HepG2 (cell line): ENCODE results near the gene DAB1. TPM values are rescaled to one million over a fixed set of nuclear protein-coding genes. Genes with fewer than 3 reads are reported as not detected.

Source experiments
- ATAC-seq: fragments of 200-7000 bp; cut with Tn5 transposase; 3 replicates; pipeline ENCODE4 v1.9.1; 2020; ENCODE audit warnings: mild to moderate bottlenecking, moderate library complexity
- BruUV-seq: library from RNA; stranded (reverse); fragments of 400-500 nt; replicated peaks from 2 replicates; lab custom pipeline; 2021; lab: Mats Ljungman, UMichigan
- CTCF ChIA-PET: fragments of 300-600 bp; formaldehyde crosslinking; extraction: SDS; loops from one replicate; lab custom pipeline; 2021; ENCODE audit warnings: low total read pairs, inconsistent platforms, low intra/inter-chr PET ratio; lab: Yijun Ruan, JAX
- POLR2A ChIA-PET: fragments of 350-600 bp; sonication (Branson Sonifier 250); formaldehyde crosslinking; loops from one replicate; lab custom pipeline; 2020; ENCODE audit warnings: antibody characterized with exemption, inconsistent platforms; lab: Yijun Ruan, JAX
- DNase-seq: peaks from one replicate; pipeline ENCODE4 v3.0.0-alpha.2; 2015; ENCODE audit warnings: low spot score
- FAIRE-seq: peaks from 3 replicates; lab custom pipeline; 2011; peaks lifted over from hg19 to GRCh38; lab: Jason Lieb, UNC
- H2AFZ ChIP-seq: one replicate; pipeline ENCODE4 v1.6.1; 2011; ENCODE audit warnings: low read length, inconsistent platforms
- H3K27ac ChIP-seq: fragments of 300-600 bp; 3 replicates; pipeline ENCODE4 v1.8.0; 2011; ENCODE audit warnings: mixed run types, mild to moderate bottlenecking, mixed read lengths, low read length, inconsistent platforms; ENCODE audit not compliant: insufficient read depth; ENCODE audit errors: extremely low read length
- H3K27me3 ChIP-seq, 2 experiments: fragments of 200-600 bp in 1 of 2; 2 replicates in 1 of 2; 3 replicates in 1 of 2; pipeline versions ENCODE4 v1.6.0 to v1.8.0; 2011; ENCODE audit warnings: low read length in 2 of 2, mild to moderate bottlenecking in 2 of 2, moderate library complexity in 2 of 2, inconsistent platforms in 1 of 2; ENCODE audit not compliant: insufficient read depth in 2 of 2, control insufficient read depth in 1 of 2
- H3K36me3 ChIP-seq, 2 experiments: fragments of 200-600 bp in 1 of 2; replicated peaks in 1 of 2; 2 replicates in 1 of 2; 3 replicates in 1 of 2; pipeline versions ENCODE4 v1.5.1 to v1.8.0; 2011; ENCODE audit warnings: low read length in 2 of 2, inconsistent platforms in 1 of 2; ENCODE audit not compliant: insufficient read depth in 2 of 2, control insufficient read depth in 1 of 2
- H3K4me1 ChIP-seq: 2 replicates; pipeline ENCODE4 v1.5.1; 2012; ENCODE audit warnings: low read length, inconsistent platforms; ENCODE audit not compliant: insufficient read depth
- H3K4me2 ChIP-seq: 2 replicates; pipeline ENCODE4 v1.6.0; 2011; ENCODE audit warnings: low read depth, low read length, inconsistent platforms
- H3K4me3 ChIP-seq, 3 experiments: fragments of 200-600 bp in 1 of 3; sonication (generic), shearing (Covaris generic) in 1 of 3; replicated peaks in 1 of 3; 2 replicates each; pipeline ENCODE4 v1.5.1; 2011 to 2016; ENCODE audit warnings: low read length in 3 of 3, inconsistent platforms in 2 of 3, low read depth in 2 of 3, mild to moderate bottlenecking in 2 of 3, control low read depth in 1 of 3, mixed read lengths in 1 of 3; ENCODE audit not compliant: insufficient read depth in 1 of 3
- H3K79me2 ChIP-seq: one replicate; pipeline ENCODE4 v1.6.1; 2011; ENCODE audit warnings: low read length, inconsistent platforms; ENCODE audit not compliant: insufficient read depth
- H3K9ac ChIP-seq: 2 replicates; pipeline ENCODE4 v1.6.0; 2011; ENCODE audit warnings: mild to moderate bottlenecking, low read depth, low read length, inconsistent platforms; ENCODE audit not compliant: insufficient read depth
- H3K9me3 ChIP-seq: 2 replicates; pipeline ENCODE4 v1.5.1; 2012; ENCODE audit warnings: mild to moderate bottlenecking, low read length
- H4K20me1 ChIP-seq: 2 replicates; pipeline ENCODE4 v1.6.0; 2011; ENCODE audit warnings: inconsistent platforms, mild to moderate bottlenecking, low read length, moderate library complexity; ENCODE audit not compliant: insufficient read depth
- MTA1 ChIP-seq: sonication (generic); formaldehyde crosslinking; IDR thresholded peaks from 2 replicates; pipeline ENCODE4 v1.4.0; 2020; ENCODE audit warnings: missing genetic modification reagents, mild to moderate bottlenecking, borderline replicate concordance
- whole genome bisulfite sequencing: methylation state at CpG from one replicate; pipeline ENCODE4 v1.1.6; 2017; ENCODE audit warnings: low lambda C conversion rate; 5-methylcytosine and 5-hydroxymethylcytosine counted together
- in situ Hi-C: cut with HindIII; loops from 2 replicates; pipeline ENCODE4 v1.10.0; 2017; ENCODE audit warnings: low pct_unique_long_range_greater_than_20kb; ENCODE audit not compliant: extremely low pct_ligation_motif_present
- intact Hi-C: fragments of 100-400 bp; cut with micrococcal nuclease; formaldehyde crosslinking; loops from one replicate; pipeline ENCODE4 v1.10.0; 2022; ENCODE audit not compliant: unreplicated experiment
- polyA plus RNA-seq, 8 experiments: library from polyadenylated mRNA; depleted of rRNA in 3 of 8; stranded (reverse) in 7 of 8; unstranded in 1 of 8; fragments of >200 nt; fragmentation: Illumina TruSeq in 4 of 8; extraction: Trizol in 4 of 8; gene quantifications; 2 replicates each; pipeline versions ENCODE4 v1.2.1 to v1.2.3, GENCODE V29; 2011 to 2016; ENCODE audit warnings: low read depth in 4 of 8, missing spikeins in 1 of 8, mixed read lengths in 1 of 8; ENCODE audit not compliant: insufficient read depth in 1 of 8
- total RNA-seq, 5 experiments: library from RNA; depleted of rRNA; stranded (reverse); fragments of >200 nt; fragmentation: Illumina TruSeq; extraction: Trizol; gene quantifications; 2 replicates each; pipeline ENCODE4 v1.2.3, GENCODE V29; 2016; ENCODE audit warnings: low read depth in 1 of 5
- TF ChIP-seq, protein P1 (sequence below): sonication (generic); formaldehyde crosslinking; IDR thresholded peaks from 2 replicates; pipeline ENCODE4 v1.5.0; 2020; ENCODE audit warnings: mild to moderate bottlenecking, missing genetic modification reagents, borderline replicate concordance
- TF ChIP-seq, protein P2 (sequence below): sonication (generic); formaldehyde crosslinking; IDR thresholded peaks from 2 replicates; pipeline ENCODE4 v1.8.1; 2023; ENCODE audit warnings: missing genetic modification reagents, mild to moderate bottlenecking, borderline replicate concordance

DAB1 gene
- total and polyA plus RNA-seq, 2 of the 13 experiments (the other 11 are each of a cell fraction or from before 2014, with no cell fraction given), result 0.04 to 0.13 TPM

GRCh38 chr1:57129865-57130264, 294.0 kb downstream of the DAB1 start (continued):
- TF ChIP-seq, protein P1, sequence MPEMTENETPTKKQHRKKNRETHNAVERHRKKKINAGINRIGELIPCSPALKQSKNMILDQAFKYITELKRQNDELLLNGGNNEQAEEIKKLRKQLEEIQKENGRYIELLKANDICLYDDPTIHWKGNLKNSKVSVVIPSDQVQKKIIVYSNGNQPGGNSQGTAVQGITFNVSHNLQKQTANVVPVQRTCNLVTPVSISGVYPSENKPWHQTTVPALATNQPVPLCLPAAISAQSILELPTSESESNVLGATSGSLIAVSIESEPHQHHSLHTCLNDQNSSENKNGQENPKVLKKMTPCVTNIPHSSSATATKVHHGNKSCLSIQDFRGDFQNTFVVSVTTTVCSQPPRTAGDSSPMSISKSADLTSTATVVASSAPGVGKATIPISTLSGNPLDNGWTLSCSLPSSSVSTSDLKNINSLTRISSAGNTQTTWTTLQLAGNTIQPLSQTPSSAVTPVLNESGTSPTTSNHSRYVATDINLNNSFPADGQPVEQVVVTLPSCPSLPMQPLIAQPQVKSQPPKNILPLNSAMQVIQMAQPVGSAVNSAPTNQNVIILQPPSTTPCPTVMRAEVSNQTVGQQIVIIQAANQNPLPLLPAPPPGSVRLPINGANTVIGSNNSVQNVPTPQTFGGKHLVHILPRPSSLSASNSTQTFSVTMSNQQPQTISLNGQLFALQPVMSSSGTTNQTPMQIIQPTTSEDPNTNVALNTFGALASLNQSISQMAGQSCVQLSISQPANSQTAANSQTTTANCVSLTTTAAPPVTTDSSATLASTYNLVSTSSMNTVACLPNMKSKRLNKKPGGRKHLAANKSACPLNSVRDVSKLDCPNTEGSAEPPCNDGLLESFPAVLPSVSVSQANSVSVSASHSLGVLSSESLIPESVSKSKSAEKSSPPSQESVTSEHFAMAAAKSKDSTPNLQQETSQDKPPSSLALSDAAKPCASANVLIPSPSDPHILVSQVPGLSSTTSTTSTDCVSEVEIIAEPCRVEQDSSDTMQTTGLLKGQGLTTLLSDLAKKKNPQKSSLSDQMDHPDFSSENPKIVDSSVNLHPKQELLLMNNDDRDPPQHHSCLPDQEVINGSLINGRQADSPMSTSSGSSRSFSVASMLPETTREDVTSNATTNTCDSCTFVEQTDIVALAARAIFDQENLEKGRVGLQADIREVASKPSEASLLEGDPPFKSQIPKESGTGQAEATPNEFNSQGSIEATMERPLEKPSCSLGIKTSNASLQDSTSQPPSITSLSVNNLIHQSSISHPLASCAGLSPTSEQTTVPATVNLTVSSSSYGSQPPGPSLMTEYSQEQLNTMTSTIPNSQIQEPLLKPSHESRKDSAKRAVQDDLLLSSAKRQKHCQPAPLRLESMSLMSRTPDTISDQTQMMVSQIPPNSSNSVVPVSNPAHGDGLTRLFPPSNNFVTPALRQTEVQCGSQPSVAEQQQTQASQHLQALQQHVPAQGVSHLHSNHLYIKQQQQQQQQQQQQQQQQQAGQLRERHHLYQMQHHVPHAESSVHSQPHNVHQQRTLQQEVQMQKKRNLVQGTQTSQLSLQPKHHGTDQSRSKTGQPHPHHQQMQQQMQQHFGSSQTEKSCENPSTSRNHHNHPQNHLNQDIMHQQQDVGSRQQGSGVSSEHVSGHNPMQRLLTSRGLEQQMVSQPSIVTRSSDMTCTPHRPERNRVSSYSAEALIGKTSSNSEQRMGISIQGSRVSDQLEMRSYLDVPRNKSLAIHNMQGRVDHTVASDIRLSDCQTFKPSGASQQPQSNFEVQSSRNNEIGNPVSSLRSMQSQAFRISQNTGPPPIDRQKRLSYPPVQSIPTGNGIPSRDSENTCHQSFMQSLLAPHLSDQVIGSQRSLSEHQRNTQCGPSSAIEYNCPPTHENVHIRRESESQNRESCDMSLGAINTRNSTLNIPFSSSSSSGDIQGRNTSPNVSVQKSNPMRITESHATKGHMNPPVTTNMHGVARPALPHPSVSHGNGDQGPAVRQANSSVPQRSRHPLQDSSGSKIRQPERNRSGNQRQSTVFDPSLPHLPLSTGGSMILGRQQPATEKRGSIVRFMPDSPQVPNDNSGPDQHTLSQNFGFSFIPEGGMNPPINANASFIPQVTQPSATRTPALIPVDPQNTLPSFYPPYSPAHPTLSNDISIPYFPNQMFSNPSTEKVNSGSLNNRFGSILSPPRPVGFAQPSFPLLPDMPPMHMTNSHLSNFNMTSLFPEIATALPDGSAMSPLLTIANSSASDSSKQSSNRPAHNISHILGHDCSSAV, result no peak
- TF ChIP-seq MTA1 (CRISPR knock-in tag), result no peak

DNA sequence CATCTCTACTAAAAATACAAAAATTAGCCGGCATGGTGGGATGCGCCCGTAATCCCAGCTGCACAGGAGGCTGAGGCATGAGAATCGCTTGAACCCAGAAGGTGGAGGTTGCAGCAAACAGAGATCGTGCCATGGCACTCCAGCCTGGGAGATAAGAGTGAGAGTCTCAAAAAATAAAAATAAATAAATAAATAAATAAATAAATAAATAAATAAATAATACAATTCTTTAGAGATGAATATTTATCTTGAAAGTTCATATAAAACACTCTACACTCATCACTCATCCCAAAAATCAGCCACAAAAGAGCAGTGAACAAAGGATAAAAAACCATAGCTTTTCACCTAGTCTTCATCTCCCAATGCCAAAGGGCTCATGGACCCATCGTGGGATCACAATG, 295.9 kb downstream of the DAB1 start:
- ATAC-seq (no peak), FAIRE-seq (no peak), DNase-seq (no peak)
- H3K36me3 ChIP-seq, result no peaks in the 10 kb centered on the region
- H3K9me3 ChIP-seq, result no peaks in the 10 kb centered on the region
- TF ChIP-seq, protein P2, sequence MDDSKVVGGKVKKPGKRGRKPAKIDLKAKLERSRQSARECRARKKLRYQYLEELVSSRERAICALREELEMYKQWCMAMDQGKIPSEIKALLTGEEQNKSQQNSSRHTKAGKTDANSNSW (CRISPR knock-in tag), result no peak
- H3K27ac ChIP-seq, result no peak overlapping the region
- ChIA-PET CTCF (no interaction called here), POLR2A (no interaction called here)
- H3K4me2 ChIP-seq, result no peak overlapping the region
- no peak overlapping the region for H3K9ac ChIP-seq
- H3K27me3 ChIP-seq, result no peaks in the 10 kb centered on the region
- no TSS peak for BruUV-seq
- no peaks in the 10 kb centered on the region for H4K20me1 ChIP-seq
- WGBS, result 87% methylated on average over 6 of the region's 6 CpGs
- H2AFZ ChIP-seq, result no peak overlapping the region
- no peaks in the 10 kb centered on the region for H3K4me1 ChIP-seq
- H3K4me3 ChIP-seq, result no peak overlapping the region
- in situ Hi-C loops, result no loop called here
- intact Hi-C loops, result no loop called here
- no peaks in the 10 kb centered on the region for H3K79me2 ChIP-seq
